Measurements from ENCODE around the gene MED1.

The MED1 gene

GRCh38 chr17:39361064-39361463 is 90.0 kb downstream of the MED1 start:
- no peak for DNase-seq

GRCh38 chr17:39360537-39360936 is 90.5 kb downstream of the MED1 start:
- no peak for DNase-seq

DNA sequence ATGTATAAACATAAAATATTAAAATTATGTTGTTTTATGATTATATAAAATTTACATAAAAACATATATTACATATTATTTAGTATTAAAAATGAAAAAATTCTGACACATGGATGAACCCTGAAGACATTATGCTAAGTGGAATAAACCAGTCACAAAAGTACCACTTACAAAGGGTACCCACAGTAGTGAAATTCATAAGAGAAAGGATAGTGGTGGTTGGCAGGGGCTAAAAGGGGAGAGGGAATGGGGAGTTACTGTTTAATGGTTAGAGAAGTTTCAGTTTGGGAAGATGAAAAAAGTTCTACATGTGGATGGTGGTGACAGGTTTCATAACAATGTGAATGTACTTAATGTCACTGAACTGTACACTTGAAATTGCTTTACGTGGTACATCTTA is 91.1 kb downstream of the MED1 start:
- no peak for DNase-seq

GRCh38 chr17:39357986-39358385 is 93.1 kb downstream of the MED1 start:
- no peak for DNase-seq

DNA sequence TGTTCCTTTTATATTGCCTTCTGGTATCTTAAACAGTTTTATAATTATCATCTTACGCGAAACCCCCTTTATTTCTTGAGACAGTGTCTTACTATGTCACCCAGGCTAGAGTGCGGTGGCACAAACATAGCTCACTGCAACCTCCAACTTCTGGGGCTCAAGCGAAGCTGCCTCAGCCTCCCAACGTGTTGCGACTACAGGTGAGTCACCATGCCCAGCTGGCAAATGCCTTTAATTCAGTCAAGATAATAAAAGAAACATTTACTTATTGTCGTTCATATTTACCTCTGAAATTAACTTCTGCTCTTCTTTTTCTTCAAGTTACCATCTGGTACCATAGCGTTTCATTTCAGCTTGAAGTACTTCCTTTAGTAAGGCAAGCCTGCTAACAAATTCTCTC is 93.6 kb downstream of the MED1 start:
- DNase-seq: no peak

Measured in fibroblast of skin of right biceps (primary cell).